HCT116 (cell line): ENCODE data around the gene TNIK.

ENCODE experiments used
- CEBPB ChIP-seq: IDR thresholded peaks from 2 replicates; pipeline ENCODE4 v1.6.1; 2012; ENCODE audit warnings: low read depth
- CTCF ChIP-seq, 3 experiments: fragments of 200-600 bp in 1 of 3; sonication (generic) in 1 of 3; IDR thresholded peaks in 2 of 3; conservative IDR thresholded peaks in 1 of 3; 2 replicates each; pipeline ENCODE4 v1.5.1; 2012 to 2017; ENCODE audit warnings: low read depth in 2 of 3, low read length in 2 of 3, antibody characterized with exemption in 1 of 3, borderline replicate concordance in 1 of 3, control low read depth in 1 of 3, mild to moderate bottlenecking in 1 of 3, mixed read lengths in 1 of 3, mixed run types in 1 of 3, moderate library complexity in 1 of 3; ENCODE audit not compliant: insufficient read depth in 1 of 3
- EZH2 ChIP-seq: fragments of 200-600 bp; sonication (generic); IDR thresholded peaks from 2 replicates; pipeline ENCODE4 v1.6.1; 2017; ENCODE audit warnings: antibody characterized with exemption, mixed run types
- EZH2phosphoT487 ChIP-seq: fragments of 200-600 bp; IDR thresholded peaks from 2 replicates; pipeline ENCODE4 v1.6.1; 2018; ENCODE audit warnings: antibody characterized with exemption, borderline replicate concordance
- POLR2A ChIP-seq: IDR thresholded peaks from 2 replicates; pipeline ENCODE4 v1.7.0; 2011; ENCODE audit warnings: borderline replicate concordance; ENCODE audit not compliant: insufficient read depth, insufficient read length; ENCODE audit errors: extremely low read depth
- RAD21 ChIP-seq: IDR thresholded peaks from 2 replicates; pipeline ENCODE4 v1.6.1; 2012; ENCODE audit warnings: low read depth, mild to moderate bottlenecking

GRCh38 chr3:171092467-171092911 is 367.7 kb downstream of the TNIK start:
- TF ChIP-seq RAD21: no peak
- no peak for TF ChIP-seq CTCF (IDR thresholded peaks at IDR 0.05 in 2 of 3, conservative IDR thresholded peaks at IDR 0.05 in 1 of 3; ENCODE audit: borderline replicate concordance in 1 of 3, insufficient read depth in 1 of 3, low read depth in 2 of 3, low read length in 2 of 3)
- no peak for TF ChIP-seq EZH2
- no peak for TF ChIP-seq POLR2A
- TF ChIP-seq CEBPB: no peak
- no peak for TF ChIP-seq EZH2phosphoT487
